K562 (cell line): Measurements from ENCODE around the gene PRKAG1.

Experiments used
- CEBPB ChIP-seq: fragments of 450-650 bp; IDR thresholded peaks from 2 replicates; pipeline ENCODE4 v1.6.1; 2016; ENCODE audit warnings: missing genetic modification characterization, missing compliant biosample characterization
- CHD2 ChIP-seq: IDR thresholded peaks from 2 replicates; pipeline ENCODE4 v1.6.1; 2011; ENCODE audit warnings: low read depth, low read length
- FOXJ3 ChIP-seq: sonication (generic); formaldehyde crosslinking; IDR thresholded peaks from 2 replicates; pipeline ENCODE4 v1.4.0; 2020; ENCODE audit warnings: mild to moderate bottlenecking, missing genetic modification reagents
- MYNN ChIP-seq, 2 experiments: sonication (generic); formaldehyde crosslinking in 1 of 2; IDR thresholded peaks; 2 replicates each; pipeline versions ENCODE4 v1.5.0 to v1.6.1; 2016 to 2020; ENCODE audit warnings: antibody characterized with exemption in 1 of 2, missing genetic modification reagents in 1 of 2
- STAT5B ChIP-seq: fragments of 250-450 bp; sonication (Bioruptor Pico); IDR thresholded peaks from 2 replicates; pipeline ENCODE4 v1.8.0; 2021; ENCODE audit warnings: mild to moderate bottlenecking, inconsistent platforms
- ZFP36 ChIP-seq: fragments of 150-350 bp; IDR thresholded peaks from 2 replicates; pipeline ENCODE4 v1.6.1; 2018; ENCODE audit warnings: low read length, low read depth; ENCODE audit not compliant: partially characterized antibody
- TF ChIP-seq, protein P1 (sequence below): fragments of 450-650 bp; IDR thresholded peaks from 2 replicates; pipeline ENCODE4 v1.6.1; 2016; ENCODE audit warnings: borderline replicate concordance
- TF ChIP-seq, protein P2 (sequence below), 3 experiments: IDR thresholded peaks in 2 of 3; conservative IDR thresholded peaks in 1 of 3; 2 replicates each; pipeline ENCODE4 v1.5.1; 2011 to 2012; ENCODE audit warnings: low read length in 3 of 3, mild to moderate bottlenecking in 3 of 3, control low read depth in 2 of 3, improper control_type of control experiment in 1 of 3, inconsistent platforms in 1 of 3, low read depth in 1 of 3, mixed read lengths in 1 of 3, moderate library complexity in 1 of 3; ENCODE audit not compliant: insufficient read depth in 2 of 3
- TF ChIP-seq, protein P3 (sequence below): fragments of 250-450 bp; sonication (Bioruptor Pico); IDR thresholded peaks from 2 replicates; pipeline ENCODE4 v1.8.0; 2021; ENCODE audit warnings: borderline replicate concordance, mild to moderate bottlenecking, moderate library complexity; ENCODE audit not compliant: poor library complexity, severe bottlenecking
- TF ChIP-seq, protein P4 (sequence below), 2 experiments: IDR thresholded peaks; 2 replicates each; pipeline ENCODE4 v1.6.1; 2011; ENCODE audit warnings: borderline replicate concordance in 1 of 2, control low read depth in 1 of 2, low read depth in 1 of 2, low read length in 1 of 2, mild to moderate bottlenecking in 1 of 2, mixed read lengths in 1 of 2, moderate library complexity in 1 of 2; ENCODE audit not compliant: insufficient read depth in 1 of 2, insufficient read length in 1 of 2, poor library complexity in 1 of 2, severe bottlenecking in 1 of 2; ENCODE audit errors: extremely low read depth in 1 of 2
- TF ChIP-seq, protein P5 (sequence below): IDR thresholded peaks from 2 replicates; pipeline ENCODE4 v1.6.1; 2016; ENCODE audit warnings: missing genetic modification characterization, missing compliant biosample characterization

DNA sequence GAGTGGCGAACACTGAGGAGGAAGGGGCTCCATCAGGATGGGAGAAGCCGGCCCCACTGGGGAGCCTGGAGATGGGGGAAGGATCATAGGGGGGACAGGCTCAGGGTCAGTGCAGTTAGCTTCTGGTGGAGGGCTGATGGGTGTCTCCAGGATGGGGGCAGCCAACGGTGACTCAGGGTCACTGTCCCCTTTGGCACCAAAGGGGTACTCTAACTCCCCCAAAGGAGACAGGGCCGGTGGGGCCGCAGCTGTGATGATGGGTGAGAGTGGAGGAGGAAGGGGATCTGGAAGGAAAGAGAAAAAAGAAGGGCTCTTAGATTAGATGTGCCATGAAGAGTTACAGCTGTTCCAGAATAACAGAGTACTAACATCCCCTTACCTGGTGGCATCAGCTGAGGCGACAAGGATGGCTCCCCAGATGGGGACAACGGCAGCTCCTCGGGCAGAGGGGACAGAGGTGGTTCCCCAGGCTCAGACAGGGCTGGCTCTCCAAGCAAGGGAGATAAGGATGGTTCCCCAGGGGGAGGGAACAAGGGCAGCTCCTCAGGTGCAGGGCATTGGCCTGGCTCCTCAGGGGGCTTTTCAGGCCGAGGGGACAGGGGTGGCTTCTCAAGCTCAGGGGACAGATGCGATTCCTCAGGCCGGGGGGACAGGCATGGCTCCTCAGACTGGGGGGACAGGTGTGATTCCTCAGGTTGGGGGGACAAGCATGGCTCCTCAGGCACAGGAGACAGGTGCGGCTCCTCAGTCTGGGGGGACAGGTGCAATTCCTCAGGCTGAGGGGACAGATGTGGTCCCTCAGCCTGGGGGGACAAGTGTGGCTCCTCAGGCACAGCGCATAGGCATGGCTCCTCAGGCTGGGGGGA lies 32.2 kb upstream of the PRKAG1 start:
- TF ChIP-seq STAT5B (CRISPR knock-in tag) (no peak), CHD2 (no peak), CEBPB (tag) (no peak), ZFP36 (no peak), FOXJ3 (CRISPR knock-in tag) (no peak), MYNN (IDR thresholded peaks at IDR 0.05) (no peak), MYNN (CRISPR knock-in tag; IDR thresholded peaks at IDR 0.05) (no peak)
- TF ChIP-seq, protein P1, sequence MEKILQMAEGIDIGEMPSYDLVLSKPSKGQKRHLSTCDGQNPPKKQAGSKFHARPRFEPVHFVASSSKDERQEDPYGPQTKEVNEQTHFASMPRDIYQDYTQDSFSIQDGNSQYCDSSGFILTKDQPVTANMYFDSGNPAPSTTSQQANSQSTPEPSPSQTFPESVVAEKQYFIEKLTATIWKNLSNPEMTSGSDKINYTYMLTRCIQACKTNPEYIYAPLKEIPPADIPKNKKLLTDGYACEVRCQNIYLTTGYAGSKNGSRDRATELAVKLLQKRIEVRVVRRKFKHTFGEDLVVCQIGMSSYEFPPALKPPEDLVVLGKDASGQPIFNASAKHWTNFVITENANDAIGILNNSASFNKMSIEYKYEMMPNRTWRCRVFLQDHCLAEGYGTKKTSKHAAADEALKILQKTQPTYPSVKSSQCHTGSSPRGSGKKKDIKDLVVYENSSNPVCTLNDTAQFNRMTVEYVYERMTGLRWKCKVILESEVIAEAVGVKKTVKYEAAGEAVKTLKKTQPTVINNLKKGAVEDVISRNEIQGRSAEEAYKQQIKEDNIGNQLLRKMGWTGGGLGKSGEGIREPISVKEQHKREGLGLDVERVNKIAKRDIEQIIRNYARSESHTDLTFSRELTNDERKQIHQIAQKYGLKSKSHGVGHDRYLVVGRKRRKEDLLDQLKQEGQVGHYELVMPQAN, result no peak
- TF ChIP-seq, protein P2, sequence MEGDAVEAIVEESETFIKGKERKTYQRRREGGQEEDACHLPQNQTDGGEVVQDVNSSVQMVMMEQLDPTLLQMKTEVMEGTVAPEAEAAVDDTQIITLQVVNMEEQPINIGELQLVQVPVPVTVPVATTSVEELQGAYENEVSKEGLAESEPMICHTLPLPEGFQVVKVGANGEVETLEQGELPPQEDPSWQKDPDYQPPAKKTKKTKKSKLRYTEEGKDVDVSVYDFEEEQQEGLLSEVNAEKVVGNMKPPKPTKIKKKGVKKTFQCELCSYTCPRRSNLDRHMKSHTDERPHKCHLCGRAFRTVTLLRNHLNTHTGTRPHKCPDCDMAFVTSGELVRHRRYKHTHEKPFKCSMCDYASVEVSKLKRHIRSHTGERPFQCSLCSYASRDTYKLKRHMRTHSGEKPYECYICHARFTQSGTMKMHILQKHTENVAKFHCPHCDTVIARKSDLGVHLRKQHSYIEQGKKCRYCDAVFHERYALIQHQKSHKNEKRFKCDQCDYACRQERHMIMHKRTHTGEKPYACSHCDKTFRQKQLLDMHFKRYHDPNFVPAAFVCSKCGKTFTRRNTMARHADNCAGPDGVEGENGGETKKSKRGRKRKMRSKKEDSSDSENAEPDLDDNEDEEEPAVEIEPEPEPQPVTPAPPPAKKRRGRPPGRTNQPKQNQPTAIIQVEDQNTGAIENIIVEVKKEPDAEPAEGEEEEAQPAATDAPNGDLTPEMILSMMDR (IDR thresholded peaks at IDR 0.05 in 2 of 3, conservative IDR thresholded peaks at IDR 0.05 in 1 of 3; ENCODE audit: insufficient read depth in 2 of 3, low read depth in 1 of 3, low read length in 3 of 3), result no peak
- TF ChIP-seq, protein P3, sequence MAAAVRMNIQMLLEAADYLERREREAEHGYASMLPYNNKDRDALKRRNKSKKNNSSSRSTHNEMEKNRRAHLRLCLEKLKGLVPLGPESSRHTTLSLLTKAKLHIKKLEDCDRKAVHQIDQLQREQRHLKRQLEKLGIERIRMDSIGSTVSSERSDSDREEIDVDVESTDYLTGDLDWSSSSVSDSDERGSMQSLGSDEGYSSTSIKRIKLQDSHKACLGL (CRISPR knock-in tag), result no peak
- TF ChIP-seq, protein P4, sequence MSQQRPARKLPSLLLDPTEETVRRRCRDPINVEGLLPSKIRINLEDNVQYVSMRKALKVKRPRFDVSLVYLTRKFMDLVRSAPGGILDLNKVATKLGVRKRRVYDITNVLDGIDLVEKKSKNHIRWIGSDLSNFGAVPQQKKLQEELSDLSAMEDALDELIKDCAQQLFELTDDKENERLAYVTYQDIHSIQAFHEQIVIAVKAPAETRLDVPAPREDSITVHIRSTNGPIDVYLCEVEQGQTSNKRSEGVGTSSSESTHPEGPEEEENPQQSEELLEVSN (IDR thresholded peaks at IDR 0.05; ENCODE audit: borderline replicate concordance in 1 of 2, extremely low read depth in 1 of 2, insufficient read depth in 1 of 2, insufficient read length in 1 of 2, low read depth in 1 of 2, low read length in 1 of 2, poor library complexity in 1 of 2, severe bottlenecking in 1 of 2), result no peak
- TF ChIP-seq, protein P5, sequence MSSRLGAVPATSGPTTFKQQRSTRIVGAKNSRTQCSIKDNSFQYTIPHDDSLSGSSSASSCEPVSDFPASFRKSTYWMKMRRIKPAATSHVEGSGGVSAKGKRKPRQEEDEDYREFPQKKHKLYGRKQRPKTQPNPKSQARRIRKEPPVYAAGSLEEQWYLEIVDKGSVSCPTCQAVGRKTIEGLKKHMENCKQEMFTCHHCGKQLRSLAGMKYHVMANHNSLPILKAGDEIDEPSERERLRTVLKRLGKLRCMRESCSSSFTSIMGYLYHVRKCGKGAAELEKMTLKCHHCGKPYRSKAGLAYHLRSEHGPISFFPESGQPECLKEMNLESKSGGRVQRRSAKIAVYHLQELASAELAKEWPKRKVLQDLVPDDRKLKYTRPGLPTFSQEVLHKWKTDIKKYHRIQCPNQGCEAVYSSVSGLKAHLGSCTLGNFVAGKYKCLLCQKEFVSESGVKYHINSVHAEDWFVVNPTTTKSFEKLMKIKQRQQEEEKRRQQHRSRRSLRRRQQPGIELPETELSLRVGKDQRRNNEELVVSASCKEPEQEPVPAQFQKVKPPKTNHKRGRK, result no peak
